Trophoblast cell (in vitro differentiated cells and primary cell): Measurements from ENCODE around the gene SAE1.

Experiments
- DNase-seq, 2 donors: peaks; one replicate each; pipeline ENCODE4 v3.0.0-alpha.2; 2016
- H2AFZ ChIP-seq: 2 replicates; pipeline ENCODE4 v1.6.1; 2013; ENCODE audit warnings: low read length, moderate library complexity, mild to moderate bottlenecking; ENCODE audit not compliant: insufficient read depth, poor library complexity
- H2AK5ac ChIP-seq: 2 replicates; pipeline ENCODE4 v1.6.1; 2013; ENCODE audit warnings: mild to moderate bottlenecking, low read length
- H2BK120ac ChIP-seq: 2 replicates; pipeline ENCODE4 v1.6.1; 2013; ENCODE audit warnings: low read length, mild to moderate bottlenecking, moderate library complexity; ENCODE audit not compliant: insufficient read depth, poor library complexity
- H2BK12ac ChIP-seq: 2 replicates; pipeline ENCODE4 v1.6.1; 2013; ENCODE audit warnings: mild to moderate bottlenecking, low read length, moderate library complexity
- H2BK5ac ChIP-seq: 2 replicates; pipeline ENCODE4 v1.6.1; 2013; ENCODE audit warnings: low read length, low read depth, moderate library complexity, mild to moderate bottlenecking; ENCODE audit not compliant: poor library complexity
- H3K14ac ChIP-seq: 2 replicates; pipeline ENCODE4 v1.6.1; 2013; ENCODE audit warnings: mild to moderate bottlenecking, low read length
- H3K18ac ChIP-seq: 2 replicates; pipeline ENCODE4 v1.6.1; 2013; ENCODE audit warnings: mild to moderate bottlenecking, low read length
- H3K23ac ChIP-seq: 2 replicates; pipeline ENCODE4 v1.6.1; 2013; ENCODE audit warnings: low read length
- H3K27ac ChIP-seq: 2 replicates; pipeline ENCODE4 v1.5.1; 2013; ENCODE audit warnings: low read depth, mild to moderate bottlenecking, inconsistent platforms, low read length, moderate library complexity
- H3K27me3 ChIP-seq: 2 replicates; pipeline ENCODE4 v1.6.1; 2013; ENCODE audit warnings: inconsistent platforms, mild to moderate bottlenecking, low read length, moderate library complexity; ENCODE audit not compliant: insufficient read depth
- H3K36me3 ChIP-seq, 2 experiments: 1 replicate in 1 of 2; 2 replicates in 1 of 2; pipeline ENCODE4 v1.6.1; 2013; ENCODE audit warnings: low read length in 2 of 2, mild to moderate bottlenecking in 2 of 2, moderate library complexity in 1 of 2; ENCODE audit not compliant: insufficient read depth in 2 of 2, control insufficient read depth in 1 of 2
- H3K4ac ChIP-seq: 2 replicates; pipeline ENCODE4 v1.6.1; 2013; ENCODE audit warnings: low read depth, mild to moderate bottlenecking, low read length, moderate library complexity
- H3K4me1 ChIP-seq, 2 experiments: 1 replicate in 1 of 2; 2 replicates in 1 of 2; pipeline ENCODE4 v1.6.1; 2013; ENCODE audit warnings: low read length in 2 of 2, mild to moderate bottlenecking in 2 of 2, moderate library complexity in 1 of 2; ENCODE audit not compliant: insufficient read depth in 2 of 2, control insufficient read depth in 1 of 2
- H3K4me2 ChIP-seq: 2 replicates; pipeline ENCODE4 v1.6.1; 2013; ENCODE audit warnings: inconsistent platforms, mild to moderate bottlenecking, low read length, moderate library complexity
- H3K4me3 ChIP-seq: 2 replicates; pipeline ENCODE4 v1.5.1; 2013; ENCODE audit warnings: mild to moderate bottlenecking, low read depth, low read length, inconsistent platforms
- H3K79me1 ChIP-seq: one replicate; pipeline ENCODE4 v1.6.1; 2013; ENCODE audit warnings: low read length
- H3K79me2 ChIP-seq: 2 replicates; pipeline ENCODE4 v1.6.1; 2013; ENCODE audit warnings: low read length, mild to moderate bottlenecking; ENCODE audit not compliant: control insufficient read depth, insufficient read depth, poor library complexity
- H3K9ac ChIP-seq: 2 replicates; pipeline ENCODE4 v1.6.1; 2013; ENCODE audit warnings: mild to moderate bottlenecking, low read length
- H3K9me3 ChIP-seq: 2 replicates; pipeline ENCODE4 v1.6.1; 2013; ENCODE audit warnings: low read depth, mild to moderate bottlenecking, control low read depth, inconsistent platforms, low read length; ENCODE audit not compliant: insufficient read depth
- H4K12ac ChIP-seq: 2 replicates; pipeline ENCODE4 v1.6.1; 2013; ENCODE audit warnings: low read depth, mild to moderate bottlenecking, low read length, moderate library complexity
- H4K8ac ChIP-seq: 2 replicates; pipeline ENCODE4 v1.6.1; 2013; ENCODE audit warnings: low read depth, mild to moderate bottlenecking, low read length, moderate library complexity
- H4K91ac ChIP-seq: one replicate; pipeline ENCODE4 v1.6.1; 2013; ENCODE audit warnings: low read depth, mild to moderate bottlenecking, low read length, moderate library complexity
- WGBS: extraction: QIAGEN DNeasy Blood & Tissue Kit; methylation state at CpG from one replicate; pipeline ENCODE4 v1.1.7; 2013; ENCODE audit warnings: missing lambda C conversion rate; ENCODE audit not compliant: insufficient read length, insufficient coverage; ENCODE audit errors: extremely low coverage; 5-methylcytosine and 5-hydroxymethylcytosine counted together

Gene SAE1

DNA sequence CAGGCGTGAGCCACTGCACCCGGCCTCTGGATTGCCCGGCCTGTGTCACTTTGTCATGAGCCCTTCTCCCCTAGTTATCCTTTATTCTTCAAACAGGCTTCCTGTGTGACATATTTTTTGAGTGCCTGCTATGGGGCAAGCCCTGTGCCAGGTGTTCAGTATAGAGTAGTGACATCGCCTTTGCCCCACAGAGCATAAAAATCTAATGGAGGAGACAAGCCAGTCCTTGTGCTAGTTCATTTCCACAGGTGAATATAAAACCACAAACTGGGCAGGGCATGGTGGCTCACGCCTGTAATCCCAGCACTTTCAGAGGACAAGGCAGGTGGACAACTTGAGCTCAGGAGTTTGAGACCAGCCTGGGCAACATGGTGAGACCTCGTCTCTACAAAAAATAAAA lies 57.2 kb downstream of the SAE1 start:
- Histone ChIP-seq H3K4me1 (peaks cover 25 to 29% of the 10 kb centered on the region in 2 experiments), H4K8ac (no peak overlapping the region), H3K9me3 (peaks cover 1% of the 10 kb centered on the region), H2AK5ac (no peak overlapping the region), H3K36me3 (peaks cover 25 to 28% of the 10 kb centered on the region in 2 experiments), H2BK12ac (peak overlapping the region; percentile 39), H2AFZ (no peak overlapping the region), H3K4ac (no peak overlapping the region), H3K18ac (peak overlapping the region; percentile 33), H3K4me2 (no peak overlapping the region), H2BK120ac (peak overlapping the region; percentile 12), H3K9ac (no peak overlapping the region), H4K91ac (peak overlapping the region; percentile 34), H3K14ac (peak overlapping the region; percentile 32), H3K27me3 (no peaks in the 10 kb centered on the region), H3K79me2 (no peaks in the 10 kb centered on the region), H2BK5ac (peak overlapping the region; percentile 46), H4K12ac (no peak overlapping the region), H3K79me1 (peaks cover 16% of the 10 kb centered on the region), H3K23ac (no peak overlapping the region), H3K27ac (peak overlapping the region; percentile 87), H3K4me3 (no peak overlapping the region)
- WGBS = no CpG with 5 or more reads among the region's 6 CpGs
- DNase-seq = no peak

DNA sequence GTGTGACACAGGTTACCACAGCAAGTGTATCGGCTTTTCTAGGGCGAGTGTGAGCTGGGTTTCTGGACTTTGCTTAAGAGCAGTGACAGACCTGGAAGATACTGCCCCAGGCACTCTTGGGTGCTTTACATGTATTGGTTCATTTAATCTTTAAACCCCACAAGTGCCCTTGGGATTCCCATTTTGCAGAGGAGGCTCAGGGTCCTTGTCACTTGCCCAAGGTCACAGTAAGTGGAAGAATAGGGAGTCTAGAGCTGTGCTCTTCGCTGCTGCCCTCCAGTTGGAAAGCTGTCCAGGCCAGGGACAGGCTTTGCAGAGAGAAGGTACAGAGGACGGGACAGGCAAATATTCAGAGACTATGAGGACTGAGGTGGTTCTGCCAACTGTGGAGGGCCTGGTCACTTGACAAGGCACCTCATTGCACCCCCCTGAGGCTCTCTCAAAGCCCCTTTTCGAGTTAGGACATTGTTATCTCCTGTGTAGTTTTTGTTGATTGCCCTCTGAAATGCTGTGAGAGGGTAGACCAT lies 57.9 kb downstream of the SAE1 start:
- peak overlapping the region; percentile 19 for H3K27ac ChIP-seq
- no peak overlapping the region for H4K12ac ChIP-seq
- peak overlapping the region; percentile 5 for H3K14ac ChIP-seq
- no peak overlapping the region for H2AFZ ChIP-seq
- peaks cover 25 to 29% of the 10 kb centered on the region in 2 experiments for H3K4me1 ChIP-seq
- no peak overlapping the region for H3K4me2 ChIP-seq
- DNase-seq = no peak
- H2BK5ac ChIP-seq = peak overlapping the region; percentile 4
- H3K36me3 ChIP-seq = peaks cover 19 to 21% of the 10 kb centered on the region in 2 experiments
- H3K4me3 ChIP-seq = no peak overlapping the region
- peak overlapping the region; percentile 19 for H2BK120ac ChIP-seq
- H3K27me3 ChIP-seq = no peaks in the 10 kb centered on the region
- peaks cover 1% of the 10 kb centered on the region for H3K9me3 ChIP-seq
- no peak overlapping the region for H3K9ac ChIP-seq
- H3K79me2 ChIP-seq = no peaks in the 10 kb centered on the region
- peak overlapping the region; percentile 61 for H4K91ac ChIP-seq
- peak overlapping the region; percentile 2 for H4K8ac ChIP-seq
- H3K23ac ChIP-seq = no peak overlapping the region
- peaks cover 16% of the 10 kb centered on the region for H3K79me1 ChIP-seq
- peak overlapping the region; percentile 2 for H3K18ac ChIP-seq
- WGBS = no CpG with 5 or more reads among the region's 5 CpGs
- peak overlapping the region; percentile 33 for H2BK12ac ChIP-seq
- no peak overlapping the region for H3K4ac ChIP-seq
- peak overlapping the region; percentile 50 for H2AK5ac ChIP-seq

- no CpG with 5 or more reads among the region's 12 CpGs for WGBS
- Histone ChIP-seq H4K8ac (no peak overlapping the region), H3K4me1 (peaks cover 25 to 29% of the 10 kb centered on the region in 2 experiments), H2BK120ac (no peak overlapping the region), H3K4me3 (no peak overlapping the region), H3K27me3 (no peaks in the 10 kb centered on the region), H3K27ac (peak overlapping the region; percentile 80), H3K36me3 (peaks cover 17 to 23% of the 10 kb centered on the region in 2 experiments), H3K4me2 (no peak overlapping the region), H4K91ac (no peak overlapping the region), H3K9me3 (no peaks in the 10 kb centered on the region), H3K79me1 (peaks cover 16% of the 10 kb centered on the region), H3K79me2 (no peaks in the 10 kb centered on the region), H3K9ac (no peak overlapping the region), H3K4ac (no peak overlapping the region), H2BK5ac (peak overlapping the region; percentile 11), H3K18ac (no peak overlapping the region), H2BK12ac (no peak overlapping the region), H4K12ac (no peak overlapping the region), H2AK5ac (no peak overlapping the region), H3K23ac (no peak overlapping the region), H2AFZ (no peak overlapping the region), H3K14ac (no peak overlapping the region)
- no peak for DNase-seq
These were observed 59.6 kb downstream of the SAE1 start for GRCh38 chr19:47190167-47190727.

- Histone ChIP-seq H3K4me1 (peaks cover 3% of the 10 kb centered on the region in 2 experiments), H2AFZ (no peak overlapping the region)
These were observed 64.8 kb downstream of the SAE1 start for GRCh38 chr19:47195434-47195833.

More at GRCh38 chr19:47195434-47195833, 64.8 kb downstream of the SAE1 start:
- H3K4ac ChIP-seq = no peak overlapping the region
- H3K4me3 ChIP-seq = no peak overlapping the region
- no peaks in the 10 kb centered on the region for H3K9me3 ChIP-seq
- no peak overlapping the region for H3K27ac ChIP-seq
- WGBS = no CpG with 5 or more reads among the region's 1 CpG
- H3K9ac ChIP-seq = no peak overlapping the region
- peaks cover 23 to 33% of the 10 kb centered on the region in 2 experiments for H3K36me3 ChIP-seq
- no peak overlapping the region for H4K91ac ChIP-seq
- H3K14ac ChIP-seq = no peak overlapping the region
- no peak overlapping the region for H2AK5ac ChIP-seq
- no peak overlapping the region for H3K4me2 ChIP-seq
- no peak overlapping the region for H2BK12ac ChIP-seq
- H2BK5ac ChIP-seq = no peak overlapping the region
- no peak for DNase-seq
- H2BK120ac ChIP-seq = no peak overlapping the region
- H3K79me1 ChIP-seq = peaks cover 2% of the 10 kb centered on the region
- no peak overlapping the region for H3K23ac ChIP-seq
- H4K12ac ChIP-seq = no peak overlapping the region
- H3K79me2 ChIP-seq = no peaks in the 10 kb centered on the region
- no peak overlapping the region for H4K8ac ChIP-seq
- no peaks in the 10 kb centered on the region for H3K27me3 ChIP-seq
- H3K18ac ChIP-seq = no peak overlapping the region
